Measurements from ENCODE around the gene IGSF9B.
A peak's percentile ranks its signal among the peaks of the same experiment; 100 is the strongest.

The IGSF9B gene

GRCh38 chr11:133936592-133936991, 20.2 kb downstream of the IGSF9B start:
- no peak for DNase-seq (ENCODE audit: low read depth in 3 of 3)

DNA sequence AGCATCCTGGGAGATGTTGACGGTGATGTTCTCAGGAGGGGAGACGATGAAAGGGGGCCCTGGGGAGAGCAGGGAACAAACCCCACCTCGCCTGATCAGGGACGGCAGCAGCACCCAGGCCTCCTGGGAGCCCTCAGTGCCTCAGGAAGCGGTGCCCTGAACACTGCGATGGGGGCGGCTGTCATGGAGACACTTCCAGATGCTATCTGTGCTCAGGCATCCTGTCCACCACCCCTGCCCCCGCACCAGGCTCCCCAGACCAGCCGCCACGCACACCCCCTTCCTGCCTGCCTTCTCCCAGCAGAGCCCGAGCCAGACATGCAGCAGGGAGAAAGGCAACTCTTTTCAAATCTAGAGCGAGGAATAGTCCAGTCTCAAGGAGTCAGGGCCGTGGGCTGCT, 20.6 kb downstream of the IGSF9B start:
- no peak for DNase-seq (ENCODE audit: low read depth in 3 of 3)

DNA sequence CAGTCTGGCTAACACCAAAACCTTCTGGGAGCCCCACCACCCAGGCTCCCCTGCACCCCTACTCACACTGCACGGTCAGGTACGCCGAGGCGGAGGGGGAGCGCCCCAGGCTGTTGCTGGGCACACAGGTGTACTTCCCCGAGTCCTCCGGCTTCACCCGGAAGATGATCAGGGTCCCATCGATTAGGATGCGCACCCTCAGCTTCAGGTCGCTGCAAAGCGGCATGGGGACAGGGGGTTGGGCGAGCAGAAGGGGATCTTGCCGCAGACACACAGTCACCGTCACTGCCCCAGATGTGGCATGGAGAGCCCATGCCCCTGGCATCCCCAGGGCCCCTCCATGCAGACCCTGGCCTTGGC, 21.2 kb downstream of the IGSF9B start:
- DNase-seq (ENCODE audit: low read depth in 3 of 3) = no peak

- DNase-seq (ENCODE audit: low read depth in 3 of 3) = no peak
Measured at GRCh38 chr11:133934599-133935550, 21.9 kb downstream of the IGSF9B start.

DNA sequence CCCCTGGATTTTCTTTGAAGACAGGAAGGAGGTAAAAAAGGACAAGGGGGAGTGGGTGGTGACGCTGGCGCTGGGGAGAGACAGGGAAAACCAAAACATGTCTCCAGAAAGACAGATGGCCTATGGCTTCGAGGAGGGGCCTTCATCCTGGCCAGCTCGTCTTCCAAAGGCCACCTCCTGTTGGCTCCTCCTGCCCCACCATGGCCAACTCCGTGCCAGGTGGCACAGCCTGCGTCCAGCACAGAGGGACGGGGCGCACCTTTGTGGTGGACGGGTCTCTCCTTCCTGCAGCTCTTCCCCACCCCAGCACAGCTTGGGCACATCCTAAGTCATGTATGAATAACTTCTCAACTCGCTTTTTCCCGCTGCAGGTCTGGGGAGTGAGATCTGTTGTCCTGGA, 22.7 kb downstream of the IGSF9B start:
- no peak for DNase-seq (ENCODE audit: low read depth in 3 of 3)

GRCh38 chr11:133931449-133932060, 25.2 kb downstream of the IGSF9B start:
- no peak for DNase-seq (ENCODE audit: low read depth in 3 of 3)

- DNase-seq (ENCODE audit: low read depth in 3 of 3) = no peak
Measured at GRCh38 chr11:133930767-133931448, 25.9 kb downstream of the IGSF9B start.

GRCh38 chr11:133930053-133930766, 26.6 kb downstream of the IGSF9B start:
- no peak for DNase-seq (ENCODE audit: low read depth in 3 of 3)

DNA sequence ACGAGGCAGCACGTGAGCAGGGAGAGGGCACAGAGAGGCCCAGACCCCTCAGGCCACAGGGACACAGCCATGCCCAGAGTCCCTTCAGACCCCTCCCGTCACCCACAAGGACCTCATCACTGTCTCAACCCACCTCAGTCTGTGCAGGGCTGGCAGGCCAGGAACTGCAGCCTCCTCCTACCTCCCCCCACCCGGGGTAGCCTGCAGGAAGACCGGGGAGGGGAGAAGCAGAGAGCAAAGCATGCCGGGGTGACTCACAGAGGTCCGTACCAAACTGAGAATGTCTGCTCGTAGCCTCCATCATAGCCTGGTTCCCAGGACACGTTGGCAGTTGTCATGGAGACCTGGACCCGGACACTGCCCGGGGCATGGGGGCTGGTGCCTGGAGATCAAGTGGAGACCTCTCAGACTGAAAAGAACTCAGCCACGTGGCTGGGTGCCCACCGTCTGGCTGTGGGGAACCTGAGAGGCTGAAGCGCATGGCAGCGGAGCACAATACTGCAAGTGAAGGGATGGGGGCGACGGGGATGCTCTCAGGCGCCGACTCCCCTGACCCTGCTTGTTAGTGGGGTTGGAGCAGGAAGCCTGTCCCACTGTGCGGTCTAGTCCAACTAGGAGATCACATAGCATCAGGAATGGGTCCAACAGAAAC, 27.2 kb downstream of the IGSF9B start:
- DNase-seq (ENCODE audit: low read depth in 3 of 3) = no peak

DNA sequence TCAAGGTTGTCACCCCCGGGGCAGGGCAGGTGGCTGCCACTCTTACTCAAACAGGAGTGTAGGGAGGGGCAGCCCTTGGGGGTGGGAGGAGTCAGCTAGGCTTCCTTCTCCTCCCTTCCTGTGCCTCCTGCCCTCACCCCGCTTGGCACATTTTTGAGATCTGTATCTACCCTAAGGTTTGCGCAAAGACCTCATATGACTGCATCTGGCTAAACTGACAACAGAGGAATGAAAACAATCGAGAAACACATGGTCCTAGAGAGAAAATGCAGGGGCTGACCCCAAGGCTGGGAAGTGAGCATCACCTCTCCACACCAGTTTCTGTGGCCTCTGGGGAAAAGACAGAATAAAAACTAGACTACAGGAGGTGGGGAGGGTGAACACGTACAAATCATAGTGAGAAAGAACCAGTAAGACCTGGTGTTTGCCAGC, 28.1 kb downstream of the IGSF9B start:
- DNase-seq (ENCODE audit: low read depth in 3 of 3) = peak in 2 of 3 donors; percentile 72 to 75

DNA sequence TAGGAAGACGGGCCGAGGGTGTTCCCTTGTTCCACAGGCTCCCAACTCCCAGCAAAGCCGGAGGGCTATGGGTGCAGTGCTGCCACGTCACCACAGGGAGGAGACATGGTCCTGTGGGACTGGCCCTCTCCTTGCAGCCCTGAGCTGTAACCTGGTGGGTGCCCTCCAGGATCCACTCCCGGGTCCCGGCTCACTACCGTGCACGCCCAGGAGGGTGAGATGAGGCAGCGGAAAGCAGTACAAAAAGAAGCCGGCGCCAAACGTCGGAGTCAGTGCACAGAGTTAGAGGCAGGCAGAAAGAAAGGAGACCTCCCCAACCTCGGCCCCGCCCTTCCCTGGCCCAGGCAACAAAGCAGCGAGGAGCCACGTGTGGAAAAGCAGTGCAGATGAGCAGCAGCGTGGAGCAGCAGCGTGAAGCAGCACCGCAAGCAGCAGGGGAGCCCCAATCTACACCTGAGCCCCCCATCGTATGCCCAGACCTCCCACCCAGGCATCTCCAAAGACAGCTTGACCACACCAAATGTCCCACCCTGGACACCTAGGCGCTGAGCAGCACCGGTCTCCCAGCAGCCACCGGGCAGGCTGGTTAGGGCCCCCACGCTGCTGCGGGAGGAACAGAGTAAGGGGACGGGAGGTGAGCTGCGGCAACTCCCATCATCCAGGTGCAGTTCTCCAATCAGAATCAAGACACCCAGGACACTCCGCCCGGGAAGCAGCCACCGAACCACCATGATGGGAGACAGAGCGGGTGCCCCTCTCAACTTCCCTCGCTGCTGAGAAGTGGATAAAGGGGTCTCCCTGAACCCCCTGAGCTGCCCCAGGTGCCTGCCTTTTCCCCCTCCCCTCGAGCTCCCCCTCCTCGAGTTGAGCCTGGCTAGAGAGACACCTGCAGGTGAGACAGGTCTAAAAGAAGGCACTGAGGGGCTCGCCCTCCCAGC, 28.8 kb downstream of the IGSF9B start:
- peak in 2 of 3 donors; percentile 56 to 61 for DNase-seq (ENCODE audit: low read depth in 3 of 3)

DNA sequence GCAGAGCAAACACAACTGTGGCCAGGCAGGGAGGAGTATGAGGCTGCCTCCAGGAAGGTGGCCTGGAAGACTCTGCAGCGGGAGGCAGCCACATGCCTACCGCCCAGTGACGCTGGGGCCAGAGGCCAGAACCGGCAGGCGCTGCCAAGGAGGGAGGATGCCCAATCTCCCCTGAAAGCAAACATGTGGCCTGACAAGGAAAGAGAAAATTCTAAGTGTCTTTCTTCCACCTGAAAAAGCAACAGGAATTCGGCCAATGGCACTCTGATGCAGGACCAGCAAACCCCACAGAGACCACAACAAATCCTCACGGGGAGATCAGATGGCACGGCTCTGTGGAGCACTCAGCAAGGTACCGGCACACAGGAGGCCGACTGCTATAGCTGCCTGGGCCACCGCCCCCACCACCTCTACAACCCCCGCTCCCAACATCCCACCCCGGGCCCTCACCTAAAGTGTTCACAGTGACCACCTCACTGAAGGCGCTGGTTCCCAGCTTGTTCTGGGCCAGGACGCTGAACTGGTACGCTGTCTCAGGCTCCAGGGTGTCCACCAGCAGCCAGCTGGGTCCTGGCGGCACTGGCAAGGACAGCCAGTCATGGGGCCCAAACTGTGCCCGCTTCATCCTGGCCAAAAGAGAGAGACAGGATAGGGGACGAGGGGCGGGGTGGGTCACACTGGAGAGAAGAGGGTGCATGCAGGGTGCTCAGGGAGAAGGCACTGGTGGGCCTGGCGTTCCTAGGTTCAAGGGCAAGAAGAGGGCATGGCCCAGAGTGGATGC, 30.1 kb downstream of the IGSF9B start:
- no peak for DNase-seq (ENCODE audit: low read depth in 3 of 3)

DNA sequence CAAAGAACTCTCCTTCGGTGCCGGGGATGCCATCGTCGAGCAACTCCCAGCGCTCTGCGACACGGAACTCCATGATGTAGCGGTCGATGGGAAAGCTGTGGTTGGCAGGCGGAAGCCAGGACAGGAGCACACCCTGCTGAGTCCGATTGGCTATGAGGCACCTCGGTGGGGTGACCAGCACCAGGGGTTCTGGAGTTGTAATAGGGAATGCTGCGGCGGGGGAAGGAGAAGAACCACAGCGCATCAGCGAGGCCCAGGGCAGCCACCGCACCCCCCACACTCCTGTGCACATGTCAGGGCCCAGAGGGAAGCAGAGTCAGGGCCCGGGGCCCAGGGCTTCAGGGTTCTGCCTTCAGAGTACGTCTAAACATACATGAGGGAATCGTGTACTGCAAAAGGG, 31.0 kb downstream of the IGSF9B start:
- no peak for DNase-seq (ENCODE audit: low read depth in 3 of 3)

- no peak for DNase-seq (ENCODE audit: low read depth in 3 of 3)
Measured at GRCh38 chr11:133924661-133925060, 32.1 kb downstream of the IGSF9B start.

DNA sequence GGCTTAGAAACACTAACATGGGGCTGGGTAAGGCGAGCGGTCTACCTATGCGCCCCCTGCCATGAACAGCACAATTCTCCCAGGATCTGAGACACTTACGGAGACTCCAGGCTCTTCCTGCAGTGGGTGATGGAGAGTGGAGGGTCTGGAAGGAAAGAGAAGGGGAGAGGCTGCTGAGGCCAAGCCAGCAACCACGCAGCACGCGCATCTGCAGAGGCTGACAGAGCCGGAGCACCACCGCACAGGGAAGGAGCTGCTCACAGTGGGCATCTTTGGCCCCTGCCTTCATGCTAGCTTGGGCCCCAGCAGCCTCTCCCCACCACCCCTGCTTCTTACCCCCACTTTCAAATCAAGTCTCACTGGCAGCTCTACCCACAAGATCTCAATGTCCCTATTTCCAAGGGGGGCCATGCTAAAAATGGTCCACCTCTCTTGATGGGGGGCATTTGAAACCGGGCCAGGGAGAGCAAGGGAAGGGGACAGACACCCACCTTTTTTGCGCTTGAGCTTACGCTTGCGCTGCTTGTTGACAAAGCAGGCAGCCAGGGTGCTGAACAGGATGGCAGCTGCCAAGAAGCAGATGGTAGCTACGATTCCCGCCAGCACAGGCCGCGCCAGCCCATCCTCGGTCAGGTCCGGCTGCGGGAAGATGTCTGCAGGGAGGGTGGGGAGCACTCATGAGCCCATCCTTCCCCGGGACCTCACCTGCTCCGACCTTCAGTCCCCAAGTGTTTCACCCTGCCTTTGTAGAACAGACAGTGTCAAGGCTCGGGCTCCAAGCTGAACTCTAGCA, 34.5 kb downstream of the IGSF9B start:
- no peak for DNase-seq (ENCODE audit: low read depth in 3 of 3)

DNA sequence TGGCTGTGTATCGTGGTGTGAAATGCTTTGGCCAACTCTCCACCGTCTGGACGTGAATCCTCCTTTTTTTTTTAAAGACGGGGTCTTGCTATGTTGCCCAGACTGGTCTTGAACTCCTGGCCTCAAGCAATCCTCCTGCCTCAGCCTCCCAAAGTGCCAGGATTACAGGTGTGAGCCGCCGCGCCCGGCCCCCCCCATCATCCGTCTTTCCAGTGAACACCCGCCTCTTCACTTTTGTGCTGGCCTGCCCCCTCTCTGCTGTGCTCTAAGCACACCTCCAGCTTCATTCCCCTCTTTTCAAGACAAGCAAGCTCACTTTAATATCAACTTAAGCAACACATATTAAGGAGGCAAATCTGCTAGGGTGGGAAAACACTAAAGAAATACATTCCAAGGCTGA, 35.3 kb downstream of the IGSF9B start:
- no peak for DNase-seq (ENCODE audit: low read depth in 3 of 3)

DNA sequence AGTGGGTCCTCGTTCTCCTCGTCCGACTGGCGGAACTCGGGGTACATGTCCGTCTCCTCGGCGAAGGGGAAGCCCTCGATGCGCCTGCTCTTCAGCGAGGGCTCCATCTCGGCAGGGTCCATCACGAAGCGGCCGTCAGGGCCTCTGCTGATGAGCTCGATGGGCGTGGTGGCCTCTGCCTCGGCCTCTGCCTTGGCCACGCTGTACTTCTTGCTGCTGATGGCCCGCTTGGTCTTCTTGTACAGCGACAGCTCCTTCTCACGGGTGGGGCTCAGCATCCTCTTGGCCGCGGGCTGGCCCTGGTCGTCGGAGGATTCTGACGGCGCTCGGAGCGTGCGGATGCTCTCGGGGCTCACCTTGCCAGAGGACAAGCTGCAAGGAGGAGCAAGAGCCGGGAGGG, 35.7 kb downstream of the IGSF9B start:
- DNase-seq (ENCODE audit: low read depth in 3 of 3) = no peak

DNA sequence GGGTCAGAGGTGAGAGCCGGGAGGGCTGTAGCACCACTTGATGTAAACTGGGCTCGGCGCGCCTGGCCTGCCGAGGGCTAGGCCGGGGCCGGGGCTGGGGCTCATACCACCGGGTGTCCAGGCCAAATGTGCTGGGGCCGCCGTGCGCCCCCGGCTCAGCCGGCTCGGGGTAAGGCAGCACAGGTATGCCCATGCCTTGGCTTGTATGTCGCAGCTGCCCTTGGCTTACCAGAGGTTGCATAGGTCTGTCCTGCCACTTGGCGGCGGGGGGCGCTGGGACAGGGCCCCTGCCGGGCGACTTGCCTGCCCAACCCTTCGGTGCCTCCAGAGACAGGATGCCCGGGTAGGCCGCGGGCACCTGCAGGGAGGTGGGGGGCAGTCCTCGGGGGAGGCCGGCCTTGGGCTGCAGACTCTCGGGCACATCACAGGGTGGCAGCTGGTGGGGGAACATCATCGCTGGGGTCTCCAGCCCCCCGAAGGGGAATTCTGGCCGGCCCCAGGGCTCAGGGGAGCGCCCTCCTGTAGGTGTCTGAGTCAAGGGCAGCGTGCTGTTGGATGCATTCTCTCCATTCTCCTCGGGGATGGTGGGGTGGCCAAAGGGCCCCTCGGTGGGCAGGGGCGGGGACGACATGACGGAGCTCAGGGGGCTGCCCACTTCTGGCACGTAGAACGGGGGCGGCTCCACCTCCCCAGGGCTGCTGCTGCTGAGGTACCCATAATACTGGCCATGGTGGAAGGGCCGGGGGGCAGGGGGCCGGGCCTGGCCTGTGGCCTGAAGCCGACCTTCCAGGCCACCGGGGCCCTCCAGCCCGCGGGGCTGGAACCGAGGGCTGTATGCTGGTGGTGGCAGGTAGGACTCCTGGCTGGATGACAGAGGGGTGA, 36.4 kb downstream of the IGSF9B start:
- DNase-seq (ENCODE audit: low read depth in 3 of 3) = no peak
